HG03432 (cell line): Measurements from ENCODE around the gene PLXNA4.

Source experiments
- ATAC-seq: cut with Tn5 transposase; IDR thresholded peaks from one replicate; pipeline ENCODE4 v1.9.1; 2021; ENCODE audit warnings: mild to moderate bottlenecking, moderate library complexity; ENCODE audit not compliant: unreplicated experiment

The PLXNA4 gene

DNA sequence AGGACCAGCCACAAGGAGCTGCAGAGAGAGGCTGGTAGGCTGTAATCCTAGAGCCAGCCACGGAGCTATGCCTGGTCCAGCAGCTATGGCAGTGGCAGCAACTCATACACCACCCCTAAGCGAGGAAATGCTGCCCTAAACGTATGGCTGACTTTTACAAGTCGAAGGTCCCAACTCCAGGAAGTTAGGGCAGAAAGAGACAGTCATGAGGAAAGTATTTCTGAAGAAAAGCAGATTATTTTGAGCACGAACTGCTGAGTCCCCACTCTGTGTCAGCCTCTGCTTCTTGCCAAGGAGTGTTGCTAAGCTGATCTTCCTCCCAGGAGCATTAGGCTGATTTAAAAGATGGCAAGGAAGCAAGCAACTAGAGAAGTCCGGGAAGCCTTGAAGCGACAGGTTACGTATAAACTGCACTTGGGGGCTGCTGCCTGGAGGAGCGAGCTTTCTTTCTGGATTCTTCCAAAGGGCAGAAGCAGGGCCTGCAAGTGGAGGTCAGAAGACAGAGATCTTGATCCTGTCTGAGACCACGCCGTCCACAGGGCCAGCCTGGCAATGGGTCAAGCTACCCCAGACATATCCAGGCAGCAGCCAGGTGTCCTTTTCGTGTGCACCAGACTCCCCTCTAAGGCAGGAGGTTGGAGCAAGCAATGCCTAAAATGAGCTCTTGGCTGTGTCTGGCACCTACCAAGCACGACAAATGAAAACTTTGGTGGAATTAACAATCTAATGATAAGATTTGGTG lies 39.4 kb downstream of the PLXNA4 start:
- ATAC-seq: no peak

DNA sequence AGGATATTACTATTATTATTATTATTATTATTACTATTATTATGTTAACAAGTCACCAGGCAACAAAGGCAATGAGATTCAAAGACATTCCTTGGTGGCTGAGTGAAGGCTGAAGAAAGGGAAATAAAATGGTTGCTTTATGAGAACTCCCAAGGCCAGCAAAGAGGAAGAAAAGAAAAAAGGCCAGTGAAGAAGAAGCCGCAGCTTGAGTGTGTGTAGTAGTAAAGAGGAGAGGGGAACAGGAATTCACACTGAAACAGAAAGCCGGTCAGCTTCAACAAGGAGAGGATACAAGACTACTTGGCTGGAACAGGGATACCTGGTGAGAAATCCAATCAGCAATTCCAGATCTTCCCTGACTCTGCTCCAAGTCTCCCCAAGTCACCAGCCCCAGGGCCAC lies 42.4 kb downstream of the PLXNA4 start:
- ATAC-seq: no peak

- ATAC-seq: no peak
Observed at GRCh38 chr7:132532281-132532680, 44.0 kb downstream of the PLXNA4 start.

DNA sequence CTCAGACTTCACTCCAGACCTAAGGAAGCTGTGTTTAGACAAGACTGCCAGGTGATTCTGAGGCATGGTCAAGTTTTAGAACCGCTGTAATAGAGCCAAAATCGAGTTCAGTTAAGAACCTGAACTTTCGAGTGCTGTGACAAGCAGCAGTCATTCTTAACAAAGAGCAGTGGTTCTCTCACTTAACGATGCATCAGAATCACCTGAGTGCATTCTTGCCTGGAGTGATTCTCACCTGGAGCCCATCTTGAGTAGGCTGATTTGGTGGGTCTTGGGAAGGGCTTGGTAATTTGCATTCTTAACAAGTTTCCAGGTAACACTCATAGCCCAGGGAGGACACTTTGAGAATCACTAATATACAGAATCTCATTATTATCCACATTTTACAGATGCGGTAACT lies 44.7 kb downstream of the PLXNA4 start:
- ATAC-seq: no peak

DNA sequence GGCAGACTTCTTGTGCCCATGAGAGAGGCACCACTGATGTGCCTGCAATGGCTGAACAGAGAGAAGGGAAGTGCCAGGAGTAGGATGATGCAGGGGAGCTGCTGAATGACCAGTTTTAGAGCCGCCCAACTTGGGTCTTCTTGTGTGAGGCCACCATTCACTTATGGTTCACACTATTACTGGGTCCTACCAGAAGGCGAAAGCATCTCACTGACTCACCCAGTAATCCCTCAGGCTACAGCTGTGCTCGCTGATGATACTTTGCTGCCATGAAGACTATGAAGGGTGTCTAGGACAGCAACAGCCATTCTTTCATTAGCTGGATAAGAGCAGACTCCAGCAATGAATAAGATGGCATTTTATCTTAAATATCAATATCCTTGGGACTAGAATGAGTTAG lies 47.6 kb downstream of the PLXNA4 start:
- ATAC-seq: no peak

DNA sequence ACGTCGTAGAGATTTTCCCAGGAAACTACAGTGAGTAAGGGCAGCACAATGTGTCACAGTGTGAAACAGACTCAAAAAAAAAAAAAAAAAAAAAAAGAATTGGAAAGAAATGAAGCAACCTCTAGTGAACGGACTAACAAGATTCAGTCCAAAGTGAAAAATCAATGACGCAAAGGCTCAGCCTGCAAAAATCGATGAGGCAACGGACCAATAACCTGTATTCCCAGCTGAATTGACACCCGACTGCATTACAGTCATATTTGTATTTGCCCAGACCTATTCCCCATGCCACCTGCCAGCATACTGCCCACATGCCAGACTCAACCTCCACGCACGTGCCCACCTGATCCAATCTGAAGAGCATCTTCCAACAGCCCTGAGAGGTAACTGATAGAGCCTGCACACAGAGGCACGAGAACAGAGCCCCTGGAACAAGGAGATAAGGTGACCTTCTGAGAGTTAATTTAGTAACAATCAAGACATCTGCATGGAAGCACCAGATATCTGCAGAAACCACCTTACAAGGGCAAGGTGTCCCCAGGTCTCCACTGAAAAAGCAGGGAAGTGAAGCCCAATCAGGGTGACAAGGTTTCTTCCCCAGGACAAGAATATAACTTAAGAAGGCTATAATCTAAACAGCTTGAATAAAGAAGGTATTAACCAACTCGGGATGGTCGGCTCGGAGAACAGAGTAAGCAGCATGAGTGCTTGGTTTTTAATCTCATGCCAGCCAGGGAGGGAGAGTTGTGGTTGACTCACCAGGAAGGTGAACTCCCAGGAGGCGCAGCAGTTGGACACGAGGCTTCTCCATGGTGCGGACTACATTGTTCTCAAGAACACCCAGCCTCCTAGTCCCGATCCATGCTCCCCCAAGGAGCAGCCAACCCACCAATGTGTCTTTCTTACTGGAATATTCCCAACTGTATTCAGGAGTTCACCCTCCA lies 48.5 kb downstream of the PLXNA4 start:
- no peak for ATAC-seq

- no peak for ATAC-seq
Observed at GRCh38 chr7:132526111-132526740, 50.0 kb downstream of the PLXNA4 start.

- no peak for ATAC-seq
Observed at GRCh38 chr7:132521423-132521822, 54.8 kb downstream of the PLXNA4 start.

DNA sequence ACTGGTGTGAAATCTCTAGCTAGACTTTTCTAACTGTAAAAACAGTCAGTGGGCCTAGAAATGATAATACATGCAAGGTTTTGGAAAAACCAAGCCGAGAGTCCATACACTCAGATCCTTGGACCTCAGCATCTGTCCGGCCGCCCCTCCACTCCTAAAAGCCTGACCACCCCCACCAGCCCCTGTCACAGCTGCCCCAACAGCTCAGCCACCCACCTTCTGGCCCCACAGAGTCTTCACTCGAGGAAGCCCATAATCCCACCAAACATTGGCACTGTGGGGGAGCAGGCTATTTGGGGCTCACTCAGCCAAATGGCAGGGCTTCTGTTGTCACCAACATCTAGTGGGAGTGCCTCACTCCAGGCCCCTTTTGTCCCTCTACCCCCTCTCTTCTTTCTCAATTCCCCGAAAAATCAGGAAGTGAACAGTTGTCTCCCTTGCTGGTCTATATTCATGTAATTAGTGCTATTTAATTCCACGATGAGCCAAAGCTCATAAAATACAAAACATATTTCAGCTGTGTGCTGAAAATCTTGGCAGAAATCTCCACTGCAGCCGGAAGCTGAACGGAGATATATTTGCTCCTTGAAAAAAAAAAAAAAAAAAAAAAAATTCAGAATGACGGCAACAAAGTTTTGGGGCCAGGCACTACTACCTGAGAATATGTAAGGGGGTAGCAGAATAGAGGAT lies 55.5 kb downstream of the PLXNA4 start:
- no peak for ATAC-seq

- ATAC-seq: no peak
Observed at GRCh38 chr7:132519936-132520335, 56.3 kb downstream of the PLXNA4 start.

DNA sequence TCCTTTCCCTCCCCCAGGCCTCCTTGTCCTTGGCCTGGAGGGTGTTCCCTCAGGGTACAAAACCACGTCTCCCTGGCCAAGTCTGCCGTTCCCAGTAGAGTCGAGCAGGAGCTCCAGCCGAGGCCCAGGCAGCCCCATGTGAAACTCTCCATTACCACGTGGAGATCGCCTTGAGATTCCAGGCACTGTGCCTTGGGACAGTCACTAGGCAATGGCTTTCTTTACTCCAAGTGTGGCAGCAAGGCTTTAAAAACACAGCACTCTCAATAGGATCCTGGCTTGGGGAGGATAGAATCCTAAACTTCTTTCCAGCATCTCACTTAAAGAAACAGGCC lies 57.5 kb downstream of the PLXNA4 start:
- no peak for ATAC-seq

- no peak for ATAC-seq
Observed at GRCh38 chr7:132518102-132518838, 58.0 kb downstream of the PLXNA4 start.

- no peak for ATAC-seq
Observed at GRCh38 chr7:132516042-132516840, 60.0 kb downstream of the PLXNA4 start.

- ATAC-seq: no peak
Observed at GRCh38 chr7:132515181-132515580, 61.1 kb downstream of the PLXNA4 start.

DNA sequence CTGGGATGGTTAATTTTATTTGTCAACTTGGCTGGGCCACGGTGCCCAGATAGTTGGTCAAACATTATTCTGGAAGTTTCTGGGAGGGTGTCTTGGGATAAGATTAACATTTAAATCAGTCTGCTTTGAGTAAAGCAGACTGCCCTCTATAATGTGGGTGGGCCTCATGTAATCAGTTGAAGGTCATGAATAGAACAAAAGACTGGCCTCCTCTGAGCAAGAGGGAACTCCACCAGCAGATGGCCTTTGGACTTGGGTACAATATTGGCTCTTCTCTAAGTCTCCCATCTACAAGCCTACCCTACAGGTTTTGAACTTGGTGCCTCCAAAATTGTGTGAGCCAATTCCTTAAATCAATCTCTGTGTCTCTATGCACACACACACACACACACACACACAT lies 61.8 kb downstream of the PLXNA4 start:
- no peak for ATAC-seq

DNA sequence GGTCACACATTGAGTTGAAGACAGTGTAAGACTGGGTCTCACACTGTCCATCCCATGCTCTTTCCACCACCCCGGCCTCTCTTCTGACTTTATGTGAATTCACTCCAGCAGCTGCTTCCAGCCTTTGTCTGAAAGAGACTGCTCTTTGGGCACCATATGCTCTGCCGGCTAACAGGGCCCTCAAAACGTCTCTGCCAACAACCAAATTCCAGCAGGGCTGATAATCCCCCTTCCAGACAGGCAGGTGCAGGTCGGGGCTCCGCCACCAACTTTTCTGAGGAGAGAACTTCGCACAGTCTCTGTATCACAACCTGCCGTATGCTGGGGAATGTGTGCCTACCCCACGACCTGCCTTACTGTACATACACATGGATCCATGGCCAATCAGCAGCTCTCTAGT lies 64.3 kb downstream of the PLXNA4 start:
- ATAC-seq: no peak

DNA sequence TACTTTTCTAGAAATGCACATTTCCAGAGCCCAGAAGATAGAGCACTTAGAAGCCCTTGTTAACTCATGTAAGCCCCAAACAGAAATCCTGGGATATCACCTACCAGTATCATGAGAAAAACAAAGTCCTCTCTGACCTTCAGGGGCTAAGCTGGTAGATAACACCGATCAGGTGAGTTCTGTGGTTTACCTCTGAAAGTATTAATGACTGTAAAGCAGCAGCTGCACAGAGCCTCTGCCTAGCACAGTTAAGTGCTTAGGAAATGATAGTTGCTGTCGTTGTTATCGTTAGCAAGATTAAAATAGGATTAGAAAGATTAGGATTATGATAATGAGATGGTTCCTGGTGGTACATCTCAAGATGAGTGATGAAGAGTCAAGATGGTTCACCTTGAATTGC lies 64.9 kb downstream of the PLXNA4 start:
- ATAC-seq: no peak

GRCh38 chr7:132509643-132510042 lies 66.6 kb downstream of the PLXNA4 start:
- no peak for ATAC-seq

GRCh38 chr7:132508724-132509353 lies 67.4 kb downstream of the PLXNA4 start:
- no peak for ATAC-seq
